Measurements from ENCODE around the gene PRTFDC1. TPM values are rescaled to one million over a fixed set of nuclear protein-coding genes. Genes with fewer than 3 reads are reported as not detected.

Gene PRTFDC1
- total RNA-seq, 3 donors from 2014 or later (not counting 1 experiment from before 2014, with no cell fraction given): 1.2 to 1.9 (median 1.4) TPM

DNA sequence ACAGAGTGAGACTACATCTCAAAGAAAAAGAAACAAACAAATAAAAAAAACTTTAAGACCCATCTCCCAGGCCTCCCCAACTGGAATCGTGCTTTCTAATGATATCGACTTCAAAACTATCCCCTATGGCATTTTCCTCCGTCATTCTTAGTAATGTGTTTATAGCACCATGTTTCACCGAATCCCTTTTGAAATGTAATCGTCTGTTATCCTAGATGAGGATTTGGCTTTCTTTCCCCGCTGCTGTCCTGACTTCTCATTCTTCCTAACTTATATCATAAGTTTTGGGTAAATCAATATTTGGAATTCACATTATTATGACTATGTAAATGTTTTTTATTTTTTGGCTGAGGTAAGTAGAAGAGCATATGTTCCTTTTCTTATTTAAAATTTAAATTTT lies 151.5 kb downstream of the PRTFDC1 start:
- Histone ChIP-seq H3K4me1 (ENCODE audit: control insufficient read depth, insufficient read depth, low read length) (no peaks in the 10 kb centered on the region), H3K27ac (ENCODE audit: low read length) (no peak overlapping the region), H3K9me3 (ENCODE audit: control insufficient read depth, insufficient read depth, low read length) (no peaks in the 10 kb centered on the region), H3K27me3 (ENCODE audit: control insufficient read depth, insufficient read depth, low read length) (no peaks in the 10 kb centered on the region), H3K4me3 (ENCODE audit: low read length) (no peak overlapping the region), H3K36me3 (ENCODE audit: control insufficient read depth, insufficient read depth, low read length) (no peaks in the 10 kb centered on the region)
- Mint-ChIP-seq H3K27me3 (ENCODE audit: low read depth in 2 of 2) (no peaks in the 10 kb centered on the region), H3K36me3 (no peaks in the 10 kb centered on the region), H3K4me3 (no peak overlapping the region), H3K27ac (no peak overlapping the region), H3K4me1 (no peaks in the 10 kb centered on the region), H3K9me3 (no peaks in the 10 kb centered on the region)
- 93% methylated on average over 4 of the region's 6 CpGs for WGBS (ENCODE audit: insufficient coverage)
- intact Hi-C loops (cut with micrococcal nuclease): no loop called here
- ATAC-seq (no peak), DNase-seq (no peak)
- TF ChIP-seq, protein P1, sequence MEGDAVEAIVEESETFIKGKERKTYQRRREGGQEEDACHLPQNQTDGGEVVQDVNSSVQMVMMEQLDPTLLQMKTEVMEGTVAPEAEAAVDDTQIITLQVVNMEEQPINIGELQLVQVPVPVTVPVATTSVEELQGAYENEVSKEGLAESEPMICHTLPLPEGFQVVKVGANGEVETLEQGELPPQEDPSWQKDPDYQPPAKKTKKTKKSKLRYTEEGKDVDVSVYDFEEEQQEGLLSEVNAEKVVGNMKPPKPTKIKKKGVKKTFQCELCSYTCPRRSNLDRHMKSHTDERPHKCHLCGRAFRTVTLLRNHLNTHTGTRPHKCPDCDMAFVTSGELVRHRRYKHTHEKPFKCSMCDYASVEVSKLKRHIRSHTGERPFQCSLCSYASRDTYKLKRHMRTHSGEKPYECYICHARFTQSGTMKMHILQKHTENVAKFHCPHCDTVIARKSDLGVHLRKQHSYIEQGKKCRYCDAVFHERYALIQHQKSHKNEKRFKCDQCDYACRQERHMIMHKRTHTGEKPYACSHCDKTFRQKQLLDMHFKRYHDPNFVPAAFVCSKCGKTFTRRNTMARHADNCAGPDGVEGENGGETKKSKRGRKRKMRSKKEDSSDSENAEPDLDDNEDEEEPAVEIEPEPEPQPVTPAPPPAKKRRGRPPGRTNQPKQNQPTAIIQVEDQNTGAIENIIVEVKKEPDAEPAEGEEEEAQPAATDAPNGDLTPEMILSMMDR (IDR thresholded peaks at IDR 0.05): no peak

Other genes with a start within 250 kb of the PRTFDC1 start
- gene ARHGAP21, start 228.7 kb downstream of the PRTFDC1 start, total RNA-seq: 10 to 100 TPM; 30.9 to 45.8 (median 34.7) TPM
- gene ENKUR, start 63.6 kb upstream of the PRTFDC1 start, total RNA-seq: 1 to 10 TPM in 1 of 3 donors, under 1 TPM in 2; 0.48 to 3.0 (median 0.73) TPM
- gene THNSL1, start 64.0 kb upstream of the PRTFDC1 start, total RNA-seq: 1 to 10 TPM; 1.2 to 2.9 (median 2.3) TPM
- gene GPR158, start 222.4 kb upstream of the PRTFDC1 start, total RNA-seq: not detected

Measured in natural killer cell (primary cell).